NCI-H2227 treated with DMSO at 0.1 percent for 48 hours (cell line): ENCODE results near the gene VSTM2B.
A peak's percentile ranks its signal among the peaks of the same experiment; 100 is the strongest.

Source experiments
- DNase-seq: peaks from one replicate; lab custom pipeline; 2025; lab: John Stamatoyannopoulos, UW

Gene VSTM2B

GRCh38 chr19:29516358-29516725 lies 9.5 kb upstream of the VSTM2B start:
- no peak for DNase-seq

- DNase-seq, result no peak
Observed at GRCh38 chr19:29516821-29517395, 8.9 kb upstream of the VSTM2B start.

DNA sequence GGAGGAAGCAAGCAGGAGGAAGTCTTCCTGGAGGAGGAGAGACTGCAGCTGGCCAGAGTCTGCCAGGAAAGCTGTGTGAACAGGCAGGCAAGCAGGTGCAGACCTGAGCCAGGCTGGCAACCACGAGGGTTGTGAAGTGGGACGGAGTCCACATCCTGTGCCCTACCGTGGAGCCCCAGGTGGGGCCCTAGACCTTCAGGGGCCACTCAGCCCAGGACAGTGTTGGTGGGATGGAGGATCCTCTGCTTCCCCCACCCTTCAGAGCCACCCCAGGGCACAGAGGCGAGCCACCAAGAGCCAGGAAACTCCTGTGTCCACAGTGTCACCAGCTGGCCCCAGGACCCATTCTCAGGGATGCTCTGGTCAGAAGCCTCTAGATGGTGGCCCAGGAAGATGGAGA lies 8.4 kb upstream of the VSTM2B start:
- no peak for DNase-seq

- no peak for DNase-seq
Observed at GRCh38 chr19:29517946-29518345, 7.8 kb upstream of the VSTM2B start.

- no peak for DNase-seq
Observed at GRCh38 chr19:29519146-29519545, 6.6 kb upstream of the VSTM2B start.

DNA sequence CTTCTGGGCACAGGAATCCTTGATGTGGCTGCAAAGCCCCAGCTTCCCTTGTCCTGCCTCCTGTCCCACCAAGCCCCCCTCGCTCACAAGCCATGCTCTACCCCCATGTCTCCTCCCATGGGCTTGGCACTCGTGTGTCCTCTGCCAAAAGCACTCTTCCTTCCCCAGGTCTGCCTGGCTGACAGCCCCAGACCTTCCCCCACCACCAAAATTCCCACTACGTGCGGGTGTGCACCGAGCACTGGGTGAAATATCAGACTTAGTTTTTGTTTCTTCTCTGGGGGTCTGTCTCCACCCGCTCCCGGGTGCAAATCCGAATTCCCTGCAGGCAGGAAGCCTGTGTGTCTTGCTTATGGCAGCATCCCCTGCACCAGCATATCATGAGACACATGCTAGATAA lies 5.9 kb upstream of the VSTM2B start:
- DNase-seq, result no peak

DNA sequence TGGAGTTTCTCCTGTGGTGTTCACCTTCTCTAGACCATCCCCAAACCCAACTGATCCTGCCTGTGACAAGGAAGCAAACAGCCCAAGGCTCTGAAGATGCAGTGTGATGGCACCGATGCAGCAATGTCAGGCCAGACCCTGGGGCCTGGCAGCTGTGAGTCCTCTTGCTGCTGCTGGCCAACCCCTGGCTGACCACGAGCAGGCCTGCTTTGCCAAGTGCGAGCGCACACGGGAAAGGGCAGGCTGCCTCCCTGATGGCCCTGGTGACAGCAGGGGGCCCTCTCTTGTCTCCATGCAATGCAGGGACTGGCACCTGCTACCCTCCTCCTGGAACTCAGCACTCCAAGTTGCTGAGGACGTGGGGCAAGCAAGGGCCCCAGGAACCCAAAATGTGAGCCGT lies 5.4 kb upstream of the VSTM2B start:
- DNase-seq, result no peak

DNA sequence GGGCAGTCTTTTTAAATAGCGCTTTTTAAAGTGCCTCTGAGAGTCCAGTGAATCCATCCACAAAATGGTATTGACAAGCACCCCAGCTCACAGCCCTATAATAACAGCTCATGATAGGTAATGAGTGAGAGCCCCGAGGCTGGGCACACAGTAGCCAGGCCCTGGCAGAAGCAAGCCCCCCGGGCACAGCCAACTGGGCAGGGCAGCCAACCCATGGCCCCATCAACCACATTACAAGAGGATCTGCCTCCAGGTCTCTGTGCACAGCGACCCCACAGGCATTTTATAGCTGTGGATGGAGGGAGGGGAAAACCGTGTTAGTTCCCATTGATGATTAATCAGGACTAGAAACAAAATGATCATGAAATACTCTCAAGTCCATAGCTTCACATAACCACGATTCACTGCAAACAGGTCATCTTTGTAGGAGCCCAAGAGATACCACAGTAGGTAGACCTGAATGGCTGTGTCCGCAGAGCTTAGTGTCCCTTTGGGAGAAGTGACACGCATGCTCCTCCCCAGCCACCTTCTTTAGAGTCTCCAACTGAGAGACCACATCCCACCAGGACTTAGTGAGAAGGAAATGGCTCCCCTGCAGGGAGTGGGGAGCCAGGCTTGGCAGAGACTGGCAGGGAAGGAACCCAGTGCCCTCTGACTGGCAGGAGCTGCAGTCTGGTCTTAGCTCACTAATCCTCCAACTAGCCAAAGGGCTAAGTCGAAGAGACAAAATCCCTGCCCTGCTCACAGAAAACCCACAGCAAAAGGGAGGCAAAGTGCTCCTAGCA lies 4.3 kb upstream of the VSTM2B start:
- DNase-seq, result no peak

GRCh38 chr19:29523568-29523967 lies 2.2 kb upstream of the VSTM2B start:
- DNase-seq, result no peak

- no peak for DNase-seq
Observed at GRCh38 chr19:29524201-29524911, 1.4 kb upstream of the VSTM2B start.

DNA sequence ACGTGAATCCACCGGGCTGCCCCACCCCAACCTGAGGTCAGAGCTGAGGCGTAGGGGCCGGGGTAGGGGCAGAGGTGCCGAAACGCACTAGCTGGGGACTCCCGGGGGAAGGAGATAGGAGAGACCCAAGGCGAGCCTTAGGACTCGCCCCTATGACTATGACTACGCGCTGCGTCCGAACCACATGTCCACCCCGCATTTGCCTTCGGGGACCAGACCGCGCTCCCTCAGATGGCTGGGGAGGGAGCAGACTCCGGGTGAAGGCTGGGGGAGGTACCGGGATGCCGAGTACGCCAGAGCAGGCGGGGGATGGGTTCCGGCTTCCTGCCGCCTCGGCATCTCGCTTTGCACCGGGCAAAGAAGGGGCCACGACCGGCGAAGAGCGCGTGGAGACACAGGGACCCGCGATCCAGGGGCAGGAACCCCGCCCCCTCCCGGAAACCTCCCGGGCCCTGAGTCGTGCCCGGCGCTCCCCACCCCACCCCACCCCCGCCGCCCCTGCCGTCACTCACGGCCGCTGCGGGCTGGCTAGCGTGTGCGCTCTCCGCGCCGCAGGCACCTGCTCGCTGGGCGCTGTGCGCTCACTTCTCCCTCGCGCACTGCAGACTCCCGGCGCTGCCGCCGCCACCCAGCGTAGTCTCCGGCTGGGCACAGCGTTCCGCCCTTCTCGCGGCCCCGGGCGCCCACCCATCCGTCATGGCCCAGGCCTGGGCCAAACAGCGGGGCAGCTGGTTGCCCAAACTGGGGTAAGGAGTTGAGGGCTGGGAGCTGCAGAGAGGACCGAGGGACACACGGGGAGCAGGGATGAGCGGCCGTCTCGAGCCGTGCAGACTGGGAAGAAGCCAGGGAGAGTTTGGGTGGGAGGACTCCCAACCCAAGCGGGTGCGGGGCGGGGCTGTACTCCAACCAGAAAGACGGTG lies 622 bp upstream of the VSTM2B start:
- DNase-seq, result peak; percentile 55

GRCh38 chr19:29526730-29527499 lies 1.1 kb downstream of the VSTM2B start:
- peak; percentile 36 for DNase-seq

DNA sequence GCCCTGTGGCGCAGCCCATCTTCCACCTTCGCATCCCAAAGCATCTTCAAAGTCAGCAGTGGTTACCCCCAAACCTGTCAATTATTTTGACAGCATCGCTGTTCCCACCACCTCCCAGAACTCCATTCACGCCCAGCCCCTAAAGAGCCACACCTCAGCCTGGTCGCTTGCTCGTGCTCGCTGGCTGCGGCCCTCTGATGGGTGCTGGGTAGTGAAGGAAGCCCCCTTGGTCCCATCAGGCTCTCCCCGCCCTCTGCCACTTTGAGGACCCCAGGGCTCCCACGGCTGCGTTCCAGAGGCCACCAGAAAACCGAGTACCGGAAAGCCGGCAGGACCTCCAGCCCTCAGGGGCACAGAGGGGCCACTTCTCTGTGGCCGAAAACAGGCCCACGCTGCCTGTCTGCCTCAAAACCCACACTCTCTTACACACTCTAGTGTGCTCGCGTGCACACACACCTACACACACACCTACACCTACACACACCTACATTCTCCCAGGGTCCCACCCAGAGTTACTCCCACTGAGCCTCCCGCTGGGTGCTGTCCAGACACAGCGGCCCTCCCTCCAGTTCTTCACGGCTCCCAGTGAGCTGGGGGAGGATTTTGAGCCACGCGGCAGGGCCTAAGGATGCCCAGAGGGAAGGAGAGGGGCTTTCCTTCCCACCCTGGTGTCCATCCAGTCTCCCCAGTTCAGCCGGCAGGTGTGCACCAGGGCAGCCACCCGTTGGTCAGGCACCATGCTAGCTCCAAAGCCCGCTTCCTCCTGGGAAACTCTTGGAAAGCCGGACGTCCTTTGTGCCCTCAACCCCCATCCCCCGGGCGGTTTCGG lies 1.9 kb downstream of the VSTM2B start:
- no peak for DNase-seq

- peak; percentile 99 for DNase-seq
Observed at GRCh38 chr19:29528350-29528945, 2.7 kb downstream of the VSTM2B start.

DNA sequence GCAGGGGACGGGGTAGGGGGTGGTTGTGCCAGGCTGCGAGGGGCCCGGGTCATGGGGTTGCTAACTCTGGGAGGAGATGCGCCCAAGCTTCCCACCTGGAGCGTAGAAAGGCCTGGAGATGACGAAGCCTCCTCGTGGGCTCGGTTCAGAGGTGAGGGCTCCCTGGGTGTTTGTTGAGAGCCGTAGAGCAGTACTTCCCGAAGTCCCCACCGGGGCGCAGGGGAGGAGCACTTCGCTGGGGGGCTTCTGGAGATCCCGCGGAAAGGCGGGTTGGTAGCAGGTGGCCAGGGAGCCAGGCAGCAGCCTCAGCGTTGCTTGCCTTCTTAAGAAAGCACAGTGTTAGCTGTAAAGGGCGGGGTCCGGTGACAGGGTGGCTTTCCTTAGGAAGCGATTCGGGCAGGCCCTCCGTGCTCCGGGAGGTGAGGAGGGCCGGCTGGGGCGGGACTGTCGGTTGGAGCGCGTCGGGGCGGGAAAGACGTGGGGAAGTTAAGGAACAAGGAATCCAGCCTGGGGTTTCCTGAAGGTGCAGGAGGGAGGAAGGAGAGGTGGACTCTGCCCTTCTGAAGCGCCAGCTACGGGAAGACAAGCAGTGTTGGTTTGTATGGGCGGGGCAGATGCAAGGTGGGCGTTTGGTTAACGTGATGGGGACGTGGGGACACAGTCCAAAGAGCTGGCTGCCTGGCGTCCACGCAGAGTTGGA lies 3.3 kb downstream of the VSTM2B start:
- DNase-seq, result no peak

GRCh38 chr19:29529646-29530539 lies 4.1 kb downstream of the VSTM2B start:
- DNase-seq, result no peak

DNA sequence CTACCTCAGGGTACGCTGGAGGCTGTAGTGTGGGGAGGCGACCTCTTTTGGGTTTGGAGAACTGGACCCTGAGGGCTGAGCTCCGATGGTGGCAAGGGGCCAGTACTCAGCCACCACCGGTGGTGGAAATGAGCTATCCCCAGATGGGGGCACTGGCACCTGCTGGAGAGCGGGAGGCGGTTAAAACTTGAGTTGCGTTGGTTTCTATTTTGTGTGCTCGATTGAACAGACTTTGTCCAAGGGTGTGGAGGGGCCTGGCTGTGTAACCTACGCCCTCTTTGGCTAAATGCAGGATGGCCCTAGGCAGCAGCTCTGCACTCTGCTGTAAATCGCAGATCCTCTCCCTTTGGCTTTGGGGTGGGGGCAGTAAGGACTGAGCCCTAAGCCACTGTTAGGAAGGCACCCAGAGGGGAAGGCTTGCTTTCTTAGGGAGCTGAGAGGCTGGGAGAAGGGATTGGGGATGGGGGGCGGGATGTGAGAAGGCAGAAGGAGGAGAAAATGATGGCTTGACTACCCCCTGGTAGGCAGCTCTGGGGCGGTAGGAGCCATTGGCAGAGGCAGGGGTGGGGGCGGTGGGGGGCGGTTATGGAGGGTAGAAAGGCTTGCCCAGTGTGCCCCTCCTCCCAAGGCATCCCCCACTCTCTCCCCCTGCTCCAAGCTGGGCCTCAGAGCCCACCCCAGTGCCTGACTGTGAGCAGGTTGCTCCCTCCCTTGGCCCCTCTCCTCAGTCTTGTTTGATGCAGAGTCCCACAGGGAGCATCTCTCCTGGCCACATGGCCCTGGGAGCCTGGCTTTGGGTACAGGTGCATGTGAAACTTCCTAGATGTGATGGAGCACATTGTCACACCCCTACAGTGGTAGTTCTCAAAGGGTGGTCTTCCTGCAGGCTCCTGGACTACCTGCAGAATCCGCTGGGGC lies 5.0 kb downstream of the VSTM2B start:
- no peak for DNase-seq
